Activated CD4-positive, alpha-beta T cell treated with anti-CD3 and anti-CD28 coated beads, Interleukin-2, amount 50 U/mL, for 1 hour (primary cell): ENCODE measurements around the gene TTL.
"Not testable (repeated sequence)": the region's sequence is repeated elsewhere in the genome, so short reads cannot be mapped to it uniquely, and the experiment has no call there.

Experiments
- DNase-seq: peaks from one replicate; pipeline ENCODE4 v3.0.0-alpha.2; 2020

Gene TTL

DNA sequence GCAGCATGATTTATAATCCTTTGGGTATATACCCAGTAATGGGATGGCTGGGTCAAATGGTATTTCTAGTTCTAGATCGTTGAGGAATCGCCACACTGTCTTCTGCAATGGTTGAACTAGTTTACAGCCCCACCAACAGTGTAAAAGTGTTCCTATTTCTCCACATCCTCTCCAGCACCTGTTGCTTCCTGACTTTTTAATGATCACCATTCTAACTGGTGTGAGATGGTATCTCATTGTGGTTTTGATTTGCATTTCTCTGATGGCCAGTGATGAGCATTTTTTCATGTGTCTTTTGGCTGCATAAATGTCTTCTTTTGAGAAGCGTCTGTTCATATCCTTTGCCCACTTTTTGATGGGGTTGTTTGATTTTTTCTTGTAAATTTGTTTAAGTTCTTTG lies 42.3 kb downstream of the TTL start:
- not testable (repeated sequence) for DNase-seq

- DNase-seq: no peak
Measured at GRCh38 chr2:112528541-112528940, 46.6 kb downstream of the TTL start.

- no peak for DNase-seq
Measured at GRCh38 chr2:112529757-112530156, 47.8 kb downstream of the TTL start.

DNA sequence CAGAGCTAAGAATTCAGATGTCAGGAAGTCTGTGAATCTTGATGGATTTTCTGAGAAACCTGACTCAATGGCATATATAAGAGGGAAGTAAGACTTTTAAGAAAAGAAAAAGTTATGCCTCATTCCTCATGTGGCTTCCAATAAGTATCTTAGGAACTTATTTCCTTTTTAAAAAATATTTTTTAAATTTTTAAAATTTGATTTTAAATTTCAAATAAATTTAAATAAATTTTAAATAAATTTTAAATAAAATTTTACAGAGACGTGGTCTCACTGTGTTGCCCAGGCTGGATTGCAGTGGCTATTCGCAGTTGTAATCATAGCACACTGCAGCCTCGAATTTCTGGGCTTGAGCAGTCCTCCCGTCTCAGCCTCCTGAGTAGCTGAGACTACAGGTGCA lies 48.8 kb downstream of the TTL start:
- no peak for DNase-seq

GRCh38 chr2:112534826-112535225 lies 52.9 kb downstream of the TTL start:
- no peak for DNase-seq

DNA sequence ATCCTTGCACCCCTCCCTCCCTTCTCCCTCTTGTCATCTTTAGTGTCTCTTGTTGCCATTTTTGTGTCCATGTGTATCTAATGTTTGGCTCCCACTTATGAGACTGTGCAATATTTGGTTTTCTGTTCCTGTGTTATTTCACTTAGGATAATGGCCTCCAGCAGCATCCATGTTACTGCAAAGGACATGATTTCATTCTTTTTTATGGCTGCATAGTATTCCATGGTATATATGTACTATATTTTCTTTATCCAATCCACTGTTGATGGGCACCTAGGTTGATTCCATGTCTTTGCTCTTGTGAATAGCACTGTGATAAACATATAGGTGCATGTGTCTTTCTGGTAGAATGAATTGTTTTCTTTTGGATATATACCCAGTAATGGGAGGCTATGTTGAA lies 54.7 kb downstream of the TTL start:
- DNase-seq: not testable (repeated sequence)

- DNase-seq: no peak
Measured at GRCh38 chr2:112539306-112539705, 57.4 kb downstream of the TTL start.

DNA sequence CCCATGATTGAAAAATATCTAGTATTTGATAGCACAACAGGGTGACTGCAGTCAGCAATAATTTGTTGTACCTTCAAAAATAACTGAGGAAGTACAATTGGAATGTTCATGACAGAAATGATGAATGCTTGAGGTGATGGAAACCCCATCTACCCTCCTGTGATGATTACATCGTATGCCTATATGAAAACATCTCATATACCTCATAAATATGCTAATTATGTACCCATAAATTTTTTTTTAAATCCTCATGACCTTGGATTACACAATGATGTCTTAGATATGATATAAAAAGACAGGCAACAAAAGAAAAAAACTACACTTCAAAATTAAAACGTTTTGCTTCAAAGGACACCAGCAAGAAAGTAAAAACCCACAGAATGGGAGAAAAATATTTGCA lies 59.0 kb downstream of the TTL start:
- no peak for DNase-seq

- DNase-seq: peak; percentile 63
Measured at GRCh38 chr2:112541315-112542122, 59.6 kb downstream of the TTL start.

DNA sequence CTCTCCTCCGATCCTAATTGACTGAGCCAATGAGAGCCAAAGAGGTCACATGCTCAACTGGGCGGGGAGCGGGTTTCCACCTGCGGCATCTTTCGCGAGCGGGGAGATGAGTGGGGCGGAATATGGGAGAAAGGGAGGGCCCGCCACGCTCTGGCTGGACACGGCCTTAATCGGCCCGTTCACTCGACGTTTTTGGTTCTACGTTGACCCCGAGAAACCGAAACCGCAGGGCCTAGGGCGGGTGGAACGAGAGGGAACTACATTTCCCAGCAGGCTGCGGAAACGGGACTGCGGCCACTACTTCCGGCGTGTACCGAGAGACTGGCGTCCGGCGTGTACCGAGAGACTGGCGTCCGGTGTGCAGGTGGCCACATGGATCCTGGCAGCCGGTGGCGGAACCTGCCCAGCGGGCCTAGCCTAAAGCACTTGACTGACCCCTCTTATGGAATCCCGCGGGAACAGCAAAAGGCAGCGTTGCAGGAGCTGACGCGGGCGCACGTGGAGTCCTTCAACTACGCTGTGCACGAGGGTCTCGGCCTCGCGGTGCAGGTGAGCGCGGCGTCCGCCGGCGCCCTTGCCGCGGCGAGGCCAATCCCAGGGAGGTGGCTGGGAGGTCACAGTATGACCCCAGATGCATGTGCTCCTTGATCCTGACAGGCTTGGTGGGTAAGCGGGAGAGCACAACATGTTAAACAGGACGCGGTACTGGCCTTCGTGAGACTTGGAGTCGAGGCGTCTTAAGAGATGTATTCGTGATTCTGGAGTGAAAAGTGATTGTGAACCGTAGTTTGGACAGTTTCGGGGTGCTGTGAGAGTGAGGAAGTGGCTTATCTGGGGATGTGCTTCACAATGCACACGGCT lies 60.4 kb downstream of the TTL start, which contains the start of gene POLR1B:
Gene POLR1B (plus strand): TSS at position 343 of the 861 bp plus-strand sequence. CDS start 30 bp downstream, at position 373.
- DNase-seq: peak; percentile 65

GRCh38 chr2:112542984-112543661 lies 61.2 kb downstream of the TTL start:
- no peak for DNase-seq

GRCh38 chr2:112547333-112547732 lies 65.4 kb downstream of the TTL start:
- no peak for DNase-seq

GRCh38 chr2:112548980-112549379 lies 67.0 kb downstream of the TTL start:
- DNase-seq: no peak

GRCh38 chr2:112566104-112566503 lies 84.1 kb downstream of the TTL start:
- DNase-seq: no peak

DNA sequence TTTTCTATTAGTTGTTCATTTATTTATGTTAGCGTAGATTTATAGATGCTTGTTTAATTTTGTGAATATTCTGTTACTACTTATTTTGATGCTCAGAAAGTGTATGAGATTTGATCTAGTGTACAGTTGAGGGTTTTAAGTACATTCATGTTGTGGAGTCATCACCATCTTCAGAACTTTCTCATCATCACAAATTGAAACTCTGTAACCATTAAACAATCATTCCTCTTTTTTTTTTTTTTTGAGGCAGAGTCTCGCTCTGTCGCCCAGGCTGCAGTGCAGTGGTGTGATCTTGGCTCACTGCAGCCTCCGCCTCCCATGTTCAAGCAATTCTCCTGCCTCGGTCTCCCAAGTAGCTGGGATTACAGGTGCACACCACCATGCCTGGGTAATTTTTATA lies 84.6 kb downstream of the TTL start:
- not testable (repeated sequence) for DNase-seq

- DNase-seq: no peak
Measured at GRCh38 chr2:112572005-112572404, 90.0 kb downstream of the TTL start.

DNA sequence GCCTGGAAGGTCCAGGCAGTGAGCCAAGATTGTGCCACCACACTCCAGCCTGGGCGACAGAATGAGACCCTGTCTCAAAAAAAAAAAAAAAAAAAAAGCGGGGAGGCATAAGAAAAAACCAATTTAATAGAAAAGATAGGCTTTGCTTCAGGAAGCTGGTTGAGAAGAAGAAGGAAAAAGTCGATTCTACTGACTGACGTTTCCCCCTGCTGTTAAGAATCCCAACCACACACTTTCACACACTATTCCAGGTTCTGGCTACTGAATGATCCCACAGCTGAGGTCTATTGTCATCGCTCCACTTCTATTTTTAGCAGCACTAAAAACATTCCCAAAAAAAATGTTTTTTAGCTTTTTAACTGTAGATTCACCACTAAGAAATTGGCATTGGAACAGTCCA lies 95.8 kb downstream of the TTL start:
- no peak for DNase-seq

GRCh38 chr2:112579241-112579640 lies 97.3 kb downstream of the TTL start:
- DNase-seq: no peak

- DNase-seq: no peak
Measured at GRCh38 chr2:112580084-112580483, 98.1 kb downstream of the TTL start.

DNA sequence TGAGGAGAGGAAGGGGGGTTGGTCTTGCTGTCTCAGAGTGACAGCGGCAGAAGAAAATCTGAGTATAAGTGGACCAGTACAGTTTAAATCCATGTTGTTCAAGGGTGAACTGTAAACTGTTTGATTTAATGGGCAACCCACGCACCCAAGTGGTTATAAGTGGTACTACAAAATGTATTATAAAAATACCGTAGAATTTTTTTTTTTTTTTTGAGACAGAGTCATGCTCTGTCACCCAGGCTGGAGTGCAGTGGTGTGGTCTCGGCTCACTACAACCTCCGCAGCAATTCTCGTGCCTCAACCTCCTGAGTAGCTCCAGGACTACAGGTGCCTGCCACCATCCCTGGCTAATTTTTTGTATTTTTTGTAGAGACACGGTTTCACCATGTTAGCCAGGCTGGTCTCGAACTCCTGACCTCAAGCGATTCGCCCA lies 100.4 kb downstream of the TTL start:
- peak; percentile 11 for DNase-seq

DNA sequence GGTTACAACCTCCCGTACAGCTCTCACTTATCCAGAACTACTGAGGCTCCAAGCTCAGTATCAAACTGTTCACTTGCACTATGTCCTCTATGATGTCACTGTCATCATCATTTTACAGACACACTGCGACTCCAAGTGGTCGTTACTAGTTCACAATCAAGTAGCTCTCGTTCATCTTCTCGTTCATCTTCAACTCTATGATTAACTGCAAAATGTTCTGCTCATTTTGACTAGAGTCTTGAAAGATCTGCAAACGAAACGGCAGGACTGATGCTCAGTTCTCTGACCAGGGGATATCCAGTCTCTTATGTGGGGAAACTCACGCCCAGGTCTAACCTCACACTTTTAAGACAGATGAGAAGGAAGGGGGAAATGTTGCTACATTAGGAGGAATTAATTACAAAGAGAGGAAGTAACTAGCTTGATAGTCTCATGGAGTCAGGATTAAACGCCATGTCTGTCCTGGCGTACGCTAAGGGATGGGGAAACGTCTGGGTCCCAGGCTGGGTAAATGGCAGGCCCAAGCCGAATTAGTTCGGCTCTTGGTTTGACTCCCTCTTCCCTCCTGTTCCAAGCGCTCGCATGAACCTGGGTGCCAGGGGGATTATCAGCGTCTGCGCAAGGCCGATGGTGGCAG lies 101.7 kb downstream of the TTL start:
- no peak for DNase-seq

DNA sequence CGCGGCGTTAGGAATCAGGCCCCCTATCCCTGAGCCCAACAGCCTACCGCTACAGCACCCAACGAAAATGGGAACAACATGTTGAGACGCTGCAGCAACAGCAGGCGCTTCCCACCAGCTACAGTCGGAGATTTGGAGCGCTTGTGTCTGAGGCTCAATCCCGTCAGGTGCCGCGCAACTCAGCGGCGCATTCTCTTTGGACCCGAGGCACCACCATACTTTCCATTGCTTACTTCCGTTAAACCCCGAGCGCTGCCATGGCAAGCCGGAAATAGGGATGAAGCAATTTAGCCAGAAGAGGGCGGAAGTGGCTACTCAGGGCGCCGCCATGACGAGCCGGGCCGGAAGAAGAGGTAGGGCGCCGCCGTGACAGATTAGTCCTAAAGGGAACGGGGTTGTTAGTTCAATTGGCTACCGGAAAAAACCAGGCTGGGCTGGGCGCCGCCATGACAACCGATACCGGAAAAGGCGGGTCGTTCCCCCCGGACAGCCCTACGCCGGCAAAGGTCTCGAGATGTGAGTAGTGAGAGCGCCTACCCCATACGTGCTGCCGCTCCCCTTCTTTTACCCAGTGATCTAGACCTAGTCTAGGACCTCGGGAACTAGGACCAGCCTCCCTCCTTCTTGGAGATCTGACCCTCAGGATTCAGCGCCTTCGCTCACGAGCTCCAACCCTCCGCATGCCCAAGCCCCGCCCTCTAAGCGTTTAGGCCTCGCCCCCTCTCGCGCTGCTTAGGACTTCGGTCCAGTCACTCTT lies 102.4 kb downstream of the TTL start, which contains the start of gene CHCHD5:
Gene CHCHD5 (plus strand): TSS at position 476 of the 757 bp plus-strand sequence. CDS start 39 bp downstream, at position 515.
- peak; percentile 90 for DNase-seq
